Fibroblast of pulmonary artery (primary cell): ENCODE measurements around the gene NCAM2.

Experiments
- DNase-seq: peaks from one replicate; pipeline ENCODE4 v3.0.0-alpha.2; 2010; ENCODE audit warnings: low read depth
- H3K4me3 ChIP-seq: replicated peaks from 2 replicates; pipeline ENCODE4 v1.5.1; 2011; ENCODE audit warnings: low read depth, mild to moderate bottlenecking, control low read depth, low read length, moderate library complexity
- CTCF ChIP-seq: IDR thresholded peaks from 2 replicates; pipeline ENCODE4 v1.5.1; 2011; ENCODE audit warnings: mild to moderate bottlenecking, control low read depth, low read length, inconsistent platforms; ENCODE audit errors: missing control alignments

Gene NCAM2

DNA sequence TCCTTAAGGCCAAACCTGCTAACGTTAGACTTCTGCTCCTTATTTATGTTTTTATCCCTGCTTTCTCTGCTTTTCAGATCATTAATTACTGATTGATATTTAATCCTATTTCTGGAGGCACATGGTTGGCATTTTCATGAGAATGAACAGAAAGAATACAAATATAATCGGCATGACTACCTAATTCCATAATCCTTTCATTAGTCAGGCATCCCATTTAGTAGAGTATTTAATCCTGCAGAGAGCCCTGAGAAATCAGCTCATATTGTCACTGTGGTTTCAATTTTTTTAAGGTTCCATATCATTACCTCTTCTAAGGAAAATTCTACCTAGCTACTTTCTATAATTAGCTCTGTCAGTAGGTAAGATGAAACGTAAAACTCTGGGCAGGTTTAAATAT is 238.8 kb downstream of the NCAM2 start:
- TF ChIP-seq CTCF: no peak
- no peak overlapping the region for H3K4me3 ChIP-seq
- no peak for DNase-seq

- DNase-seq: no peak
- no peak overlapping the region for H3K4me3 ChIP-seq
- no peak for TF ChIP-seq CTCF
These were observed 240.6 kb downstream of the NCAM2 start for GRCh38 chr21:21238629-21239400.

DNA sequence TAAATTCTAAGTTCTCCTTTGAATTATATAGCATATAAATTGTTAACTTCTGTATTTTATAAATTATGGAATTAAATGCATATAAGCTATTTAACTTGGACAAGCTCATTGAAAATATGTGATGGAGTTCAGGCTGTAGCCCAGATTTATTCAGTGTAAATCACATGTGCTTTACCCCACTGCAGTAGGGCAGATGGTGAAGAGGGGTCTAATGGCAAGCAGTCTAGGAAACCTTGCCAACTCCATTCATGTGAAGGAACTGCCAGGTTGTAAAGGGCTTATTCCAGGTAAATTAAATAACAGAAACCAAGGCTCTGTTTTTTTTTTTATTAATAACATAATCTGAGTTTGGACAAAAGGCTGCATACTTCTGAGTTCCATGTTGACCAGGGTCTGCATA is 243.2 kb downstream of the NCAM2 start:
- no peak overlapping the region for H3K4me3 ChIP-seq
- DNase-seq: no peak
- TF ChIP-seq CTCF: no peak

GRCh38 chr21:21246007-21246406 is 247.8 kb downstream of the NCAM2 start:
- TF ChIP-seq CTCF: no peak
- DNase-seq: no peak
- no peak overlapping the region for H3K4me3 ChIP-seq

GRCh38 chr21:21247424-21247823 is 249.2 kb downstream of the NCAM2 start:
- no peak overlapping the region for H3K4me3 ChIP-seq
- no peak for TF ChIP-seq CTCF
- no peak for DNase-seq

- DNase-seq: no peak
- H3K4me3 ChIP-seq: no peak overlapping the region
- no peak for TF ChIP-seq CTCF
These were observed 263.8 kb downstream of the NCAM2 start for GRCh38 chr21:21262048-21262447.

DNA sequence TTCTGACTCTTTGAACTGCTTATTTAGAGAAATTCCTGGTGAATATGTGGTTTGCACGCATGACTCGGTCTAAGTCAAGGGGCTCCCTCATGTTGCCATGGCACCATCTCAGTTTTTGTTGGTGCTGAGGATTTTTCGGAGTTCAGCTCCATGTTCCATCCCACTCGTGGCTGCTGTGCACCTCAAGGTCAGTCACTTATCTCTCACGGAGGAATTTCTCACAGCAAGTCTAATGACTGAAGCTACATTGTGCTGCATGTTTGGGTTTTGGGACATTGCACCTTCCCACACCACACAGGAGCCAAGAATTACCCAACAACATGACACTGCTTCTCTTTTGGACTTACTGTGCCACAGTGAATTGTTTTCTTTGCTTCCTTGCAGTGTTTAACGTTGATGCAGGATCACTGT is 269.9 kb downstream of the NCAM2 start:
- DNase-seq: peak; percentile 1
- TF ChIP-seq CTCF: no peak

More for the DNA sequence above, 269.9 kb downstream of the NCAM2 start:
- no peak overlapping the region for H3K4me3 ChIP-seq
